H1 (cell line): ENCODE data around the gene SMAD6. TPM values are rescaled to one million over a fixed set of nuclear protein-coding genes. Genes with fewer than 3 reads are reported as not detected.

Experiments
- CTCF ChIA-PET: fragments of 300-600 bp; sonication (Branson Sonifier 250); formaldehyde crosslinking; loops from one replicate; lab custom pipeline; 2021; ENCODE audit not compliant: partially characterized antibody; lab: Charles Lee
- POLR2A ChIA-PET: fragments of 300-600 bp; sonication (Branson Sonifier 250); formaldehyde crosslinking; loops from one replicate; lab custom pipeline; 2021; ENCODE audit warnings: inconsistent platforms; ENCODE audit not compliant: partially characterized antibody; lab: Charles Lee
- DNase-seq, 2 experiments: peaks; one replicate each; pipeline versions ENCODE4 v3.0.0 to v3.0.0-alpha.2; 2010 to 2022; ENCODE audit warnings: low spot score in 2 of 2, low read depth in 1 of 2, mixed read lengths in 1 of 2
- FAIRE-seq: peaks from 2 replicates; lab custom pipeline; 2011; peaks lifted over from hg19 to GRCh38; lab: Jason Lieb, UNC
- H2AFZ ChIP-seq: 2 replicates; pipeline ENCODE4 v1.8.1; 2012; ENCODE audit warnings: low read length, inconsistent platforms
- H2AK5ac ChIP-seq: 2 replicates; pipeline ENCODE4 v1.6.1; 2013; ENCODE audit warnings: low read depth, low read length
- H2BK120ac ChIP-seq: replicated peaks from 2 replicates; pipeline ENCODE3; 2013; ENCODE audit warnings: low read depth, low read length, inconsistent platforms
- H2BK12ac ChIP-seq: 2 replicates; pipeline ENCODE4 v1.6.1; 2013; ENCODE audit warnings: low read depth, low read length
- H2BK15ac ChIP-seq: 2 replicates; pipeline ENCODE4 v1.6.1; 2013; ENCODE audit warnings: low read length
- H2BK20ac ChIP-seq: 2 replicates; pipeline ENCODE4 v1.6.1; 2013; ENCODE audit warnings: low read length
- H2BK5ac ChIP-seq: 2 replicates; pipeline ENCODE4 v1.6.1; 2013; ENCODE audit warnings: low read depth, low read length
- H3K14ac ChIP-seq: 2 replicates; pipeline ENCODE4 v1.6.1; 2013; ENCODE audit warnings: inconsistent platforms; ENCODE audit not compliant: insufficient read length
- H3K18ac ChIP-seq: 2 replicates; pipeline ENCODE4 v1.6.1; 2013; ENCODE audit warnings: low read length; ENCODE audit errors: extremely low read depth
- H3K23ac ChIP-seq: 2 replicates; pipeline ENCODE4 v1.6.1; 2013; ENCODE audit warnings: inconsistent platforms; ENCODE audit not compliant: insufficient read length
- H3K23me2 ChIP-seq: 2 replicates; pipeline ENCODE4 v1.6.1; 2013; ENCODE audit warnings: low read depth, low read length
- H3K27ac ChIP-seq: 2 replicates; pipeline ENCODE4 v1.6.1; 2011; ENCODE audit warnings: low read depth, low read length, inconsistent platforms
- H3K27me3 ChIP-seq, 4 experiments: replicated peaks in 1 of 4; 1 replicate in 1 of 4; 2 replicates in 3 of 4; pipeline versions ENCODE4 v1.6.1 to v1.8.1; 2011 to 2013; ENCODE audit warnings: low read length in 3 of 4, mild to moderate bottlenecking in 3 of 4, inconsistent platforms in 2 of 4, mixed read lengths in 2 of 4, moderate library complexity in 1 of 4; ENCODE audit not compliant: control insufficient read depth in 3 of 4, insufficient read depth in 3 of 4; ENCODE audit errors: extremely low read depth in 1 of 4
- H3K36me3 ChIP-seq, 4 experiments: 2 replicates each; pipeline versions ENCODE4 v1.6.1 to v1.8.1; 2011 to 2013; ENCODE audit warnings: mild to moderate bottlenecking in 4 of 4, low read length in 3 of 4, moderate library complexity in 2 of 4, control low read depth in 1 of 4, inconsistent platforms in 1 of 4; ENCODE audit not compliant: insufficient read depth in 4 of 4, control insufficient read depth in 2 of 4
- H3K4ac ChIP-seq: replicated peaks from 2 replicates; pipeline ENCODE3; 2013; ENCODE audit warnings: low read length, low read depth, mixed read lengths, inconsistent platforms; ENCODE audit not compliant: insufficient read length
- H3K4me1 ChIP-seq, 4 experiments: replicated peaks in 1 of 4; 1 replicate in 1 of 4; 2 replicates in 3 of 4; pipeline versions ENCODE4 v1.6.1 to v1.8.1; 2011 to 2013; ENCODE audit warnings: low read length in 3 of 4, inconsistent platforms in 2 of 4, mixed read lengths in 1 of 4; ENCODE audit not compliant: insufficient read depth in 4 of 4, control insufficient read depth in 3 of 4
- H3K4me2 ChIP-seq, 2 experiments: 2 replicates each; pipeline versions ENCODE4 v1.6.1 to v1.8.1; 2011 to 2013; ENCODE audit warnings: low read depth in 2 of 2, low read length in 2 of 2, control low read depth in 1 of 2, inconsistent platforms in 1 of 2, mild to moderate bottlenecking in 1 of 2; ENCODE audit not compliant: insufficient read depth in 1 of 2
- H3K4me3 ChIP-seq, 4 experiments: fragments of 200-600, 300-600 bp in 1 of 4; sonication (generic), shearing (Covaris generic), sonication (Bioruptor Twin) in 1 of 4; 2 replicates each; pipeline versions ENCODE4 v1.5.1 to v1.8.1; 2011 to 2016; ENCODE audit warnings: low read length in 4 of 4, low read depth in 3 of 4, control low read depth in 2 of 4, inconsistent platforms in 2 of 4, mild to moderate bottlenecking in 2 of 4, mixed read lengths in 1 of 4, moderate library complexity in 1 of 4; ENCODE audit not compliant: insufficient read depth in 2 of 4; ENCODE audit errors: extremely low read depth in 1 of 4
- H3K56ac ChIP-seq: replicated peaks from 2 replicates; pipeline ENCODE3; 2013; ENCODE audit warnings: low read depth, mild to moderate bottlenecking, mixed read lengths, low read length, inconsistent platforms; ENCODE audit not compliant: insufficient read length
- H3K79me1 ChIP-seq: 2 replicates; pipeline ENCODE4 v1.6.1; 2013; ENCODE audit warnings: low read depth, low read length, control low read depth
- H3K79me2 ChIP-seq, 2 experiments: 2 replicates each; pipeline versions ENCODE4 v1.6.1 to v1.8.1; 2012 to 2013; ENCODE audit warnings: low read length in 2 of 2, mild to moderate bottlenecking in 2 of 2, inconsistent platforms in 1 of 2; ENCODE audit not compliant: insufficient read depth in 2 of 2, control insufficient read depth in 1 of 2
- H3K9ac ChIP-seq, 4 experiments: replicated peaks in 1 of 4; 1 replicate in 1 of 4; 2 replicates in 3 of 4; pipeline versions ENCODE4 v1.6.1 to v1.8.1; 2011 to 2013; ENCODE audit warnings: low read depth in 3 of 4, low read length in 3 of 4, control low read depth in 2 of 4, mild to moderate bottlenecking in 2 of 4, moderate library complexity in 2 of 4, inconsistent platforms in 1 of 4; ENCODE audit errors: extremely low read depth in 1 of 4
- H3K9me3 ChIP-seq, 2 experiments: 2 replicates each; pipeline versions ENCODE4 v1.6.1 to v1.8.1; 2012 to 2013; ENCODE audit warnings: mild to moderate bottlenecking in 2 of 2, moderate library complexity in 2 of 2, control low read depth in 1 of 2, inconsistent platforms in 1 of 2, low read depth in 1 of 2, low read length in 1 of 2, mixed read lengths in 1 of 2; ENCODE audit not compliant: insufficient read depth in 2 of 2
- H4K20me1 ChIP-seq, 2 experiments: replicated peaks in 1 of 2; 2 replicates each; pipeline versions ENCODE3 to v1.8.1; 2011 to 2013; ENCODE audit warnings: inconsistent platforms in 2 of 2, low read length in 2 of 2, mild to moderate bottlenecking in 1 of 2; ENCODE audit not compliant: insufficient read depth in 2 of 2, control insufficient read depth in 1 of 2
- H4K5ac ChIP-seq: 2 replicates; pipeline ENCODE4 v1.6.1; 2013; ENCODE audit warnings: low read length, low read depth, mixed read lengths, inconsistent platforms; ENCODE audit not compliant: insufficient read length
- H4K8ac ChIP-seq: 2 replicates; pipeline ENCODE4 v1.8.0; 2013; ENCODE audit warnings: mild to moderate bottlenecking, moderate library complexity, low read length, inconsistent platforms; ENCODE audit not compliant: insufficient read depth; ENCODE audit errors: extremely low read depth
- H4K91ac ChIP-seq: replicated peaks from 2 replicates; pipeline ENCODE3; 2013; ENCODE audit warnings: low read length, mixed read lengths, inconsistent platforms; ENCODE audit not compliant: insufficient read length
- ZNF274 ChIP-seq: IDR thresholded peaks from 2 replicates; pipeline ENCODE4 v1.7.0; 2012; ENCODE audit warnings: low read length, borderline replicate concordance; ENCODE audit errors: extremely low read depth
- WGBS, 2 experiments: shearing (Covaris generic) in 1 of 2; methylation state at CpG; one replicate each; pipeline versions ENCODE4 v1.1.6 to v1.1.7; 2013 to 2015; ENCODE audit warnings: low lambda C conversion rate in 2 of 2, mixed read lengths in 2 of 2, inconsistent platforms in 1 of 2, low coverage in 1 of 2, missing lambda C conversion rate in 1 of 2; ENCODE audit not compliant: insufficient replicate concordance in 2 of 2, insufficient coverage in 1 of 2, insufficient read length in 1 of 2; ENCODE audit errors: extremely low coverage in 1 of 2, missing lambda C conversion rate in 1 of 2; 5-methylcytosine and 5-hydroxymethylcytosine counted together
- polyA plus RNA-seq, 7 experiments: library from polyadenylated mRNA; depleted of rRNA in 3 of 7; stranded (reverse) in 5 of 7; unstranded in 2 of 7; fragments of >200 nt in 5 of 7; fragments of 200-250 nt in 2 of 7; gene quantifications; 1 replicate in 5 of 7; 2 replicates in 1 of 7; 4 replicates in 1 of 7; pipeline versions ENCODE4 v1.2.1 to v1.2.3, GENCODE V29; 2011 to 2013; ENCODE audit warnings: missing spikeins in 2 of 7, mixed read lengths in 2 of 7
- total RNA-seq: library from RNA; stranded (reverse); fragmentation: NEBNext Ultra II Directional; extraction: Animal tissue kit (Norgen Biotek cat#: 25700); gene quantifications from 2 replicates; pipeline ENCODE4 v1.2.1, GENCODE V29; 2021
- TF ChIP-seq, protein P1 (sequence below): IDR thresholded peaks from 2 replicates; pipeline ENCODE4 v1.6.1; 2012; ENCODE audit warnings: inconsistent platforms

SMAD6 gene
- total and polyA plus RNA-seq, 2 of the 8 experiments (the other 6 are each of a cell fraction or from before 2014, with no cell fraction given) = 1.8 to 7.0 TPM

DNA sequence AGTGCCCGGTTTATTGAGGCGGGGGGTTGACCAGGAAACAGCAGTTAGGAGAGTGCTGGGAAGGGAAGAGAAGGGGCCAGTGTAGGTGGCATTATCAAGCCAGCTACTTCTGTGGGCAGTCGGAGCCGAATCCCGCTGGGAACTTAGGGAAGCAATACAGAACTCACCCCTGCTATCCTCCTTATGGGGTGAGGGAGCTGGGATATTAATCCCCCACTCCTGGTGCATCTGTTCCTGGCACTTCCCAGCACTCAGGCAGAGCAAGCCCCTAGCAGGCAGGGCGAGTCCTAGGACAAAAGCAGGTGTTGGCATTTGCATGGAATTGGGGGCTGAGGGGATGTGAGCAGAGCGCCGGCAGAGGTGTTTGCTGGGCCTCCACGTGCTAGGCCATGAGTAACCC lies 48.6 kb downstream of the SMAD6 start:
- Histone ChIP-seq H3K4me2 (no peak overlapping the region), H4K20me1 (no peaks in the 10 kb centered on the region), H2BK5ac (no peak overlapping the region), H3K23ac (no peak overlapping the region), H2BK20ac (no peak overlapping the region), H3K9me3 (peaks cover 0 to 5% of the 10 kb centered on the region in 2 experiments; a peak in 2 of 4 replicates), H4K5ac (no peak overlapping the region), H3K4me1 (peaks cover 9 to 44% (median 18%) of the 10 kb centered on the region in 4 experiments), H3K27ac (no peak overlapping the region), H3K36me3 (peaks cover 0 to 3% (median 1%) of the 10 kb centered on the region in 4 experiments; a peak in 3 of 8 replicates), H2BK120ac (no peak overlapping the region), H2BK12ac (no peak overlapping the region), H3K56ac (no peak overlapping the region), H2AK5ac (peak overlapping the region; percentile 67; the same call in 1 of the 2 replicates), H3K4me3 (no peak overlapping the region), H3K9ac (peak overlapping the region in 1 of 4 experiments; percentile 37; a peak in 1 of 7 replicates), H4K8ac (no peak overlapping the region), H3K23me2 (no peaks in the 10 kb centered on the region; the same call in 1 of the 2 replicates), H3K14ac (no peak overlapping the region), H4K91ac (no peak overlapping the region), H3K18ac (0 out of 2 replicates have a peak overlapping the region, but pooled peaks have one; percentile 73), H3K27me3 (no peaks in the 10 kb centered on the region; a peak in 1 of 7 replicates), H3K79me2 (no peaks in the 10 kb centered on the region), H3K79me1 (no peaks in the 10 kb centered on the region), H2AFZ (no peak overlapping the region), H2BK15ac (no peak overlapping the region), H3K4ac (no peak overlapping the region)
- no peak for DNase-seq
- FAIRE-seq = no peak
- CTCF ChIA-PET = interaction anchor here (1.6 to 4.9 kb wide), 3 partner anchors 23 to 101 kb away, joined by 7 to 31 read pairs (median 9); no protein-coding TSS in a partner anchor
- POLR2A ChIA-PET = interaction anchor here (1.6 kb wide), 1 partner anchor 12 kb away, joined by 4 read pairs; no protein-coding TSS in a partner anchor
- TF ChIP-seq, protein P1, sequence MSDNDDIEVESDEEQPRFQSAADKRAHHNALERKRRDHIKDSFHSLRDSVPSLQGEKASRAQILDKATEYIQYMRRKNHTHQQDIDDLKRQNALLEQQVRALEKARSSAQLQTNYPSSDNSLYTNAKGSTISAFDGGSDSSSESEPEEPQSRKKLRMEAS = peak; percentile 39; the same call in 1 of the 2 replicates
- TF ChIP-seq ZNF274 = no peak
- 73% methylated on average over 9 of the region's 9 CpGs; no CpG with 5 or more reads in 1 of the 2 experiments for WGBS, 2 experiments
